ENCODE data around the gene ANKRD33B. TPM values are rescaled to one million over a fixed set of nuclear protein-coding genes. Genes with fewer than 3 reads are reported as not detected.
A peak's percentile ranks its signal among the peaks of the same experiment; 100 is the strongest.

The ANKRD33B gene
- total and polyA plus RNA-seq, 9 of the 15 experiments (the other 6 are each of a cell fraction or from before 2014, with no cell fraction given), result 0.10 to 1.7 (median 0.40) TPM

DNA sequence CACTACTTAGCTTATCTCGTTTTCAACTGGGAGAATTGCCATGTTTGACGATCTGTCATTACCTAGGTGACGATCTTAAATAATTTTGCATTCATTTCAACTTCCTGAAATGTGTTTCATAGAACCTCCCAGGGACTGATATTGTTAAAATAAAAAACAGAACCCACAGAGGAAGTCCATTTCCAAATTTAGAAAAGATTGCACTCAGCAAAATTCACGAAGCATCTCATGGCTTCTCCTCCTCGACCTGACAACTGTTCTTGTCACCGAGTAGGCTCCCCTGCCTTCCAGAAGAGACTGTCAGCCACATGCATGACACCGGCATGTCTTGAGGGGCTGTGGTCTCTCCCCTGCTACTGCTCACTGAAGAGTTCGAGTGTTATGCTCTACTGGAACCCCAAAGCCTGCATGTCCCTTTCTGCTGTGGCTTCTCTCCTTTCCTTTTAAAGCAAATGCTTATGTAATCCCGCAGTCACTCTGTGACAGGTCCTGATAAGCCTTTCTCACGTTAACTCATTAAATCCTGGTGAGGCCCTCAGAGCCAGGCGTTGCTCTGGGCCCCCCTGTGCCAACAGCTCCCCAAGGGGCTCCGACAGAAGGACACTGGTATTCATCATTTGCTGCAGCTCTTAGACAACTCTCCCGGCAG, 26.8 kb upstream of the ANKRD33B start (continued):
- TF ChIP-seq RREB1 (CRISPR knock-in tag; IDR thresholded peaks at IDR 0.05) (0 out of 2 replicates have a peak, but pooled peaks have one; percentile 58), BACH1 (tag; IDR thresholded peaks at IDR 0.05) (peak; percentile 50; the same call in 1 of the 2 replicates), C11orf30 (IDR thresholded peaks at IDR 0.05; ENCODE audit: low read depth) (peak; percentile 84), MAFG (tag; conservative IDR thresholded peaks at IDR 0.05) (peak; percentile 79), PREB (CRISPR knock-in tag; IDR thresholded peaks at IDR 0.05) (no peak), SOX6 (IDR thresholded peaks at IDR 0.05) (no peak), POLR2AphosphoS2 (IDR thresholded peaks at IDR 0.05; ENCODE audit: low read length) (no peak), ZSCAN32 (CRISPR knock-in tag; IDR thresholded peaks at IDR 0.05) (no peak), CTBP1 (IDR thresholded peaks at IDR 0.05; ENCODE audit: borderline replicate concordance) (no peak), CXXC5 (CRISPR knock-in tag; IDR thresholded peaks at IDR 0.05) (peak; percentile 70), RBM39 (optimal IDR thresholded peaks at IDR 0.05; ENCODE audit: low read depth, low read length) (no peak), KDM2B (CRISPR knock-in tag; IDR thresholded peaks at IDR 0.05) (no peak)

All from K562 (cell line).